ENCODE measurements around the gene SNED1.
"Not testable (repeated sequence)": the region's sequence is repeated elsewhere in the genome, so short reads cannot be mapped to it uniquely, and the experiment has no call there.

The SNED1 gene

DNA sequence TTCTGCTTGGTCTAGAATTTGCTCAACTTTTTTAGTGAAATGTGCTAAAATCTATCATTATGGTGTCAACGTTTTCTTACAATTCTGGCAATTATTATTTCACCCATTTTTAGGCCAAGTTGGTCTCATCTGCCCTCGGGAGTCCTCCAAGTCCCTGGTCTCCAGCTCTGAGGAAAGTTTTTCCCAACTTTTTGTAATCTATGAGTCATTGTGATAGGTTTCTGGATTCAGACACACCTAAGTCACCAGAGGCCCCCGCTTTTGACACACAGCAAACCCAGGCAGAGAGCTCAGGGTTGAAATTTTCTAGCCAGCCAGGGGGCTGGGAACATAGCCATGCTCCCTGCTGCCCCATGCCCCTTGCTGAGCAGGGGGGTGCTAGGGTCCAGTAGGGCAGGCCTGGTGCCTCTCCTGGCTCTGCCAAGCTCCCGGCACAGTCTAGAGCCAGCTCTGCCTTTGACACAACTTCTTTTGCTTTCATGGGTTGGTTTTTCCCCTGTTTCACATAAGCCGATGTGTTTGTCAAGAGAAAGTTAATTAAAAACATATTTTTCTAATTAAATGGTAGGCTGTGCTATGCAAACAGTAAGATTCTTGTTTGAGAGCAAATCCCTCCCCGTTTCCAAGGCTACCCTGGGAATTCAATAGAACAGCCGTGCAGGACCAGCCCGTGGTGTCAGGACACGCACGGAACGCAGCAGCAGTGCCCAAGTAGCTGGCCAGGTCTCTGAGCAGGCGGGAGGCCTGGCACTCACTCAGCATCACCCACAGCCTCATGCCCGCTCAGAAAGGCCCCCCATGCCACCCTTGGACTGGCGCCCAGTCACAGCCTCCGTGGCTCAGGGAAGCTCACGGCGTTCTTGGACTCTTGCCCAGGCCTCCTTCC is 25.5 kb upstream of the SNED1 start:
- no peak for DNase-seq

GRCh38 chr2:240974771-240975572 is 23.4 kb upstream of the SNED1 start:
- no peak for DNase-seq

DNA sequence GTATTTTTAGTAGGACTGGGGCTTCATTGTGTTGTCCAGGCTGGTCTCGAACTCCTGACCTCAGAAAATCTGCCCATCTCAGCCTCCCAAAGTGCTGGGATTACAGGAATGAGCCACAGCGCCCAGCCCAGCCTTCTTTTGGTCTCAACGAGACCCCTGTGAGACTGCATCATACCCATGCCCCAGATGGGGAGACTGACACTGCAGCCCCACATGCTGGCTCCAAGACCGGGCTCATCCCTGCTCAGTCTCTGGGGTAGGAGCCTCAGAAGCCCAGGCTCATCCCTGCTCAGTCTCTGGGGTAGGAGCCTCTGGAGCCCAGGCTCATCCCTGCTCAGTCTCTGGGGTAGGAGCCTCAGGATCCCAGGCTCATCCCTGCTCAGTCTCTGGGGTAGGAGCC is 22.5 kb upstream of the SNED1 start:
- not testable (repeated sequence) for DNase-seq

GRCh38 chr2:240981280-240981679 is 17.1 kb upstream of the SNED1 start:
- DNase-seq: no peak

DNA sequence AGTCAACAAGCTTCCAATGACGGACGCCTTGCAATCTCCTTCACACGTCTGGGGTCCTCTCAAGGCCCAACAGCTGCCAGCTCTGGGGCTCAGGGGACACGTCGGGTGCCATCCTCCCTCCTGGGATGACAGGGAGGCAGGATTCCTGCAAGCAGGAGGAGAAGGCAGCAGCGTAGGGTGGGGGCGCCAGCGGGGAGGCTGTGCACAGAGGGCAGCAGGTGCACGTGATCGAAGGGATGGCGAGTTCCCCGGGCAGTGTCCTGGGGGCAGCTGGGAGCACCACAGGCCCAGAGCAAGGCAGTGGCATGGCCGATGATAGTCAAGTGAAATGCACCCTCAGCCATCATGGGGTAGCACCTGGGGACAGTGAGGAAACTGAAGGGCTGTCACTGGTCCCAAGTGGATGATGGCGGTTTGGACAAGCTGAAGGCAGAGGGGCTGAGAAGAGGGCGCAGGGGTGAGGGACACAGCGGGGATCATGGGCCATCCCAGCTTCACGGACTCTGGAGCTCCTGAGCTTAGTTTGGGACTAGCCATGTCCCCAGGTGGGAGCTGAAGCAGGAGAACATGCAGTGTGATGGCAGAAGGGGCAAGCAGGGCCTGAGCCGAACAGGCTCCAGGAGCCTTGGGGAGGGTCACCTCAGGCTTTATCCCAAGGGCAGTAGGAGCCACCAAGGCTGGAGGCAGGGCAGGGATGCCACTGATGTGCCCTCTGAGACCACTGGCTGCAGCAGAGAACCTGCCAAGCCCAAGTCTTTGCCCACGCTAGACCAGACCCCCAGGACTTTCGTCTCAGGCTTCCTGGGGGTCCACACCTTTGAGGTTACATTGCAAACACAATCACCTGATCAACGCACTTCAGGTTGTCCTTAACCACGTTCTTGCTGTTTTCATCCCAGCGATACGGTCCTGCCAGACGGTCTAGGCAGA is 16.3 kb upstream of the SNED1 start:
- DNase-seq: no peak

- DNase-seq: no peak
Observed at GRCh38 chr2:240982821-240983281, 15.6 kb upstream of the SNED1 start.

DNA sequence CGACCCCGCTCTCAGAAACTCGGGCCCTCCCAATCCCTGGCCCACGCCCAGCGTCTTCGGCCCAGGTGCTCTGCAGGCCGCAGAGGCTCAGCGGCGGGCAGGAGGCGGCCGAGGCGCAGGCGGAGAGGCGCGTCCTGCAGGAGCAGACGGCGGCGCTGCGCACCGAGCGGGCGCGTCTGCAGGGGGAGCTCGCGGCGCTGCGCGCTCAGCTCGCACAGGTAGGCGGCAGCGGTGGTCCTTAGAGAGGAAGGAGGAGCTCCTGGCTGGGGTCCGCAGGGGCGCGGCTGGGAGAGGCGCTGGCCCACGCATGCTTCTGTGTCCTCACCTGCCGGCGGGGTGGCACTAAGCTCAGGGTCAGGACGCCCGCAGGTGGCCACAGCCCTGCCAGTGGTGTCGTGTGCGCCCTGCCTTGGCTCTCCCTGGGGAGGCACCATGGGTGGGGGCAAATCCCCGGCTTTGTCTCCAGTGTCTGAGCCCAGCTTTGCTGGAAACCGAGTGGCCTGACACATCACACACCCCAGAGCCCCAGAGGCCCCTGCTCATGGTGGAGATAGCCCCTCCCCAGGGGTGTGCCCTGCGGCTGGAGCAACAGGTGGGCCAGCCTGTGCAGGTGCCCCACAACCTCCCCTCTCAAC is 14.9 kb upstream of the SNED1 start:
- peak; percentile 49 to 69 for DNase-seq

DNA sequence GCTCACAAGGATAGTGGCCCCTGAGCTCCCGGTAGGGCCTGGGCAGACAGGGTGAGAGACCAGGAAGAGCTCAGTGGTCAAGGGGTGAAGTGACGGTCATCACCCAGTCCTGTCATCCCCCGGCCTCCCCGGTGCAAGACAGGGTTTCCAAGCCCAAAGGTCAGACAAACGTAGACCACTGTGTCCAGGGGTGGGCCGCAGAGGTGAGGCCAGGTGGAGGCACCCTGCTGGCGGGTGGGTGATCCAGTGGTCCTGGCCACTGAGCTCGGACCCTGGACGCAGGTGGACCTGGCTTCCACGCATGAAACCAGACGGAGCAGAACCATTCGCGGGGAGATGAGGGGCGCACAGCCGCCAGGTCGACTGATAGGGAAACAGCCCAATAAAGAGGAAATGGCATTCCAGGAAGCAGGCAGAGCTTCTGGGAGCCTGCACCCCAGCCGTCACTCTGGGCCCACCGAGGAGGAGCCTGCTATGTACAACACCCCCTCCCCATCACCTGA is 14.4 kb upstream of the SNED1 start:
- no peak for DNase-seq

DNA sequence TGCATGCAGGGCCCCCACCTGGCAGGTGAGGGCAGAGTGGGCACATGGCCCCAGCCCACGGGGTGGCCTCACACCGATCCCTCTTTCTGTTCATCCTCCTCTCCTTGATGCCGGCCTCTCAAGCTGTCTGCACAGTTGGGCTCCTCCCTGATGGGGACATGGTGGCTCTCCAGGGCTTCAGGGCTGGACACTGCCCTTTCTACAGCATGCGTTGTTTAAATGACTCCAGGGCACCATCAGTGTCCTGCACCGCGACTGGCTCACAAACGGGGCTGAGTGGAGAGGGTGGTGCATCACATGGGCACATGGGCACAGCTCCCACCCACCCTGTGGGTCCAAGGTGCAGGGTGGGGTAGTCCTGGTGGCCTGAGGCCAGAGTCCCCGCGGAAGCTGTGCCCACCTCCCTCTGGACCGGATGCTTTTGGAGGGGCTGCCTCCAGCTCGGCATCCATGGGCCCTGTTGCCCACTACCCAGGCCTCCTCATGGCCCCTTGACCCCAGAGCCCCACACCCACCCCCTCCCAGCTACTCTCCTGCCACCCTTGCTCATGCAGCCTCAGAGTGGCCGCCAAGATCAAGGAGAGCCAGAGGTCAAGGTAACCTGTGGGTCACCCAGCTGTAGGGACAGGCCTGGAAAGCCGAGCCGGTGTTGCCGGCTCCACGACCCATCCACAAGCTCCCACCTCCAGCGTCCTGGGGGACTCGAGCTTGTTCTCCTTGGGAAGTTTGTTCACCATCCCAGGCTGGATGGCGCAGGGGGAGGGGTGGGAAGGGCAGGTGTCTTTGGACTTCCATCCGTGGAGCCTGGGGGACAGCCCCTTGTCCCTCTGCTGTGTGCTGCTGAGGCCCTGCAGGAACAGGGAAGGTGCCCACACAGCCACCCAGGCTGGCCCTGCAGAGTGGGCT is 12.3 kb upstream of the SNED1 start:
- no peak for DNase-seq

- DNase-seq: no peak
Observed at GRCh38 chr2:240986787-240987411, 11.5 kb upstream of the SNED1 start.

GRCh38 chr2:240987588-240987987 is 10.8 kb upstream of the SNED1 start:
- DNase-seq: no peak

DNA sequence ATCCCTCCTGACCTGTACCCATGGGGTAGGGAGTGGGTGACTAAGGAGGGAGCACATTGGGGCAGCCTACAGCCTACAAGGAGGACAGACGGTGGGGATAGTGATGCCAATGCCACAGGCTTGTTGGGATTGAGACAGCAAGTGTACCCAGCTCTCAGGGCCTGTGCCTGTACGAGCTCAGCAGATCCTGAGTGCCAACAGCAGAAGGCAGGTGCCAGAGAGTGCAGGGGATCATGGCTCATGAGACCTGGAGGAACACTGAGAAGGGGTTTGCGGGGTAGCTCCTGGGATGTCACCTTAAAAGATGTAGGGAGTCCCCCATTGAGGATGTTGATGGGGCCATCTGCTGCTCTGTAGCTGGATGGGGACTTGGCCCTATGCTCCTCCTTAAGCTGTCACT is 10.3 kb upstream of the SNED1 start:
- DNase-seq: no peak

- no peak for DNase-seq
Observed at GRCh38 chr2:240988571-240989271, 9.7 kb upstream of the SNED1 start.

DNA sequence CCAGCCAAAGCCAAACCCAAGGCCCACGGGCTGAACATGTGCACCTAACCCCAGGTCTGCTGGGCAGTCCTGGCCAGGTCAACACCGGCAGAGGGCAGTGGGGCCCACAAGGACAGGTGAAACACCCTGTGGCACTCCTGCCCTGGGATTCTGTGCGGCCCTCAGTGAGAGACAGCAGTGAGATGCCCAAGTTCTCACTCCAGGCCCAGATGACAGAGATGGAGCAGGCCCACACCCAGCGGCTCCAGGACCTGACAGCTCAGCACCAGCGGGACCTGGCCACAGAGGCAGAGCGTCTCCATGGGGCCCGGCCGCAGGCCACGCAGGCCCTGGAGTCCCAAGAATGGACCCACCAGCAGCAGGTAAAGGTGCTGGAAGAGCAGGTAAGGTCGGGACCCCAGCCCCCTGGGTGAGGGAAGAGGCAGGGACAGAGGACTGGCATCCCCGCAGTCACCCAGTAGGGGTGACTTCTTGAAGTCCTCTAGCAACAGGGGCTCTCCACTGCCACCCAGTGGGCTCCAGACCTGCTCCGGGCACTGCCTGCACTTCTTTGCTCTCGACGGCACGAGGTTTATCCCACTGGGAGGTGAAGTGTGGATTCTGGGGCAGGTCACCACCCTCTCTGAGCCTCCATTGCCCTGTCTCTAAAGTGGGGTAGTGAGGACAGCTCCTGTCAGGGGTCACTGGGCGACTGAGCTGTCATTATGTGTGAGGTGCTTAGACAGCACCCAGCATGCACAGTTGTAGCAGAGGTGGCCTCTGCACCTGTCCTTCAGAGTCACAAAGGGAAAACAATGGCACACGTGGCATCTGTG is 8.8 kb upstream of the SNED1 start:
- no peak for DNase-seq

DNA sequence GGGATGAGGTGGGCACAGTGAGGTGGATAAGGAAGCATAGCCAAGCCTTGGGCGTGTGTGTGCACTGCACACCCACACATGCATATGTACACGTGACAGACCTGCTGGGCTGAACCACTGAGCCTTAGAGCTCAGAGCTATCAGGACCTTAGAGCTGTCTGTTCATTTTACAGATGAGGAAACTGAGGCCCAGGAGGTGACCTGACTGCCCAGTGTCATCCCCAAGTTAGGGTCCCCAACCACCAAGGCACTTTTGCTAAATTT is 8.2 kb upstream of the SNED1 start:
- no peak for DNase-seq

DNA sequence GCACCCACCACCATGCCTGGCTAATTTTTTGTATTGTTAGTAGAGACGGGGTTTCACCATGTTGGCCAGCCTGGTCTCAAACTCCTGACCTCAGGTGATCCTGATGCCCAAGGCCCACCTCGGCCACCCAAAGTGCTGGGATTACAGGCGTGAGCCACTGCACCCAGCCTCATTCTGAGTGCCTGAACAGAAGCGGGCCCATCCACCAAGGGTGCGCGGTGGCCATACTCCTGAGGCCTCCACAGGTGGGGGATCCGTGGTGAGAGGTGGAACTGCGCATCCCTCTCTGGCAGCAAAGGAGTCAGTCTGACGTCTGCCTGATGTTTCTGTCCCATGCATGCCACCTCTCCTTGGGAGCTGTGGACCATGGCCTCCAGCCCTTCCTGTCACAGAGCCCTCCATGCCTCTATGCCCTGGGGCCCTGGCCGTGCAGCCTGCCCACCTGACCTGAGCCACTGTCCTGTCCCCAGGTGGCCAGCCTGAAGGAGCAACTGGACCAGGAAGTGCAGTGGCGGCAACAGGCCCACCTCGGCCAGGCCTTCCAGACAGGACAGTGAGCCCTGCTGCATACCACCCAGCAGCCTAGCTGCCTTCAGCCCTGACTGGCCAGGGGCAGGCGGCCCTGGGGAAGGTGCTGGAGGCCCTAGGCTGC is 7.6 kb upstream of the SNED1 start:
- DNase-seq: no peak

GRCh38 chr2:240991378-240992263 is 6.8 kb upstream of the SNED1 start:
- no peak for DNase-seq

Measured in activated T-cell treated with anti-CD3 and anti-CD28 coated beads, Interleukin-2, amount 50 U/mL, for 48 hours (primary cell).